SK-MEL-5 (cell line): ENCODE measurements around the gene CABLES2. TPM values are rescaled to one million over a fixed set of nuclear protein-coding genes. Genes with fewer than 3 reads are reported as not detected.

Source experiments
- DNase-seq: peaks from one replicate; pipeline ENCODE4 v3.0.0-alpha.2; 2016; ENCODE audit warnings: low read depth, low spot score
- in situ Hi-C: cut with HindIII; loops from 2 replicates; pipeline ENCODE4 v1.10.0; 2016; ENCODE audit warnings: low sequenced_read_pairs, high pct_unique_total_duplicates, low pct_unique_long_range_greater_than_20kb
- total RNA-seq: library from RNA; depleted of rRNA; stranded (reverse); fragments of >200 nt; shearing (Covaris generic); gene quantifications from 2 replicates; pipeline ENCODE4 v1.2.3, GENCODE V29; 2014

The CABLES2 gene
- total RNA-seq, 1 experiment from 2014 or later: 2.9 TPM

GRCh38 chr20:62398120-62398821 lies 8.8 kb downstream of the CABLES2 start:
- in situ Hi-C loops: no loop called here
- no peak for DNase-seq

DNA sequence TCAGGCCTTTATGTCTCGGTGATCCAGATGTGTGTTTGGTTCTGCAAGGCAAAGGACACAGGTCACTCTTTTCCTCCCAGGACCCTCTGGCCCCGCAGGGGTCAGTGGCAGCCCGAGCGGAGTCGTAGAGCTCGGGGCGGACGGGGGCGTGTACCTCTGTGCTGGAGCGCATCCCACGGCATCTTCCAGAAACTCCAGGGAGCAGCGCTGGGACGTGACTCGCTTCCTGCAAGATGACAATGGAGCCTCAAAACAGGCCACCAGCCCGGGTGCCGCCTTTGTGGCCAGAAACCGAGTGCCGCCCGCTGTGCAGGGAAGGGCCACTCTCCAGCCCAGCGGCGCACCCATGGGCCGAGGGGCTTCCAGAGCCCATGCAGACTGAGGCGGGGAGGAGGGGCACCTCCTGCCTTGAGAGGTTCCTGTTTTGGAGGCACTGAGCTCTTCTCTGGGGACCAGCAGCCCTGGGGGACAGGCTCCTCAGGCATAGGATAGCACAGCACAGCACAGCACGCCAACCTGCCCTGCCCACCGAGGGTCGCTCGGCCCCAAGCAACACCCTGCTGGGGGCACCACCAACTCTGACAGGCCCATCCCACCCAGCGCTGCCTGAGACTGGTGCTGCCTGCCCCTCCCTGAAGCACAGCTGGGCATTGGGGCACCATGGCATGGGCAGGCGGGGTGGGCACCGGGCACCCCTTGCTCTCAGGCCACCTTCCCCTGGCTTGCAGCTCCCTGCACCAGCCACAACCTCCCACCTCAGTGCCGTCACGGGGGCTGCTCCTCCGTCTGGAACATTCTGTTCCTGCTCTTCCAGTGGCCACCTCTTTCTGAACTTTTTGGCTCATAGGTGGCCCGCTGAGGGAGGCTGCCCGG lies 10.5 kb downstream of the CABLES2 start:
- in situ Hi-C loops: no loop called here
- no peak for DNase-seq

GRCh38 chr20:62395311-62396242 lies 11.5 kb downstream of the CABLES2 start:
- in situ Hi-C loops: no loop called here
- DNase-seq: peak; percentile 44

DNA sequence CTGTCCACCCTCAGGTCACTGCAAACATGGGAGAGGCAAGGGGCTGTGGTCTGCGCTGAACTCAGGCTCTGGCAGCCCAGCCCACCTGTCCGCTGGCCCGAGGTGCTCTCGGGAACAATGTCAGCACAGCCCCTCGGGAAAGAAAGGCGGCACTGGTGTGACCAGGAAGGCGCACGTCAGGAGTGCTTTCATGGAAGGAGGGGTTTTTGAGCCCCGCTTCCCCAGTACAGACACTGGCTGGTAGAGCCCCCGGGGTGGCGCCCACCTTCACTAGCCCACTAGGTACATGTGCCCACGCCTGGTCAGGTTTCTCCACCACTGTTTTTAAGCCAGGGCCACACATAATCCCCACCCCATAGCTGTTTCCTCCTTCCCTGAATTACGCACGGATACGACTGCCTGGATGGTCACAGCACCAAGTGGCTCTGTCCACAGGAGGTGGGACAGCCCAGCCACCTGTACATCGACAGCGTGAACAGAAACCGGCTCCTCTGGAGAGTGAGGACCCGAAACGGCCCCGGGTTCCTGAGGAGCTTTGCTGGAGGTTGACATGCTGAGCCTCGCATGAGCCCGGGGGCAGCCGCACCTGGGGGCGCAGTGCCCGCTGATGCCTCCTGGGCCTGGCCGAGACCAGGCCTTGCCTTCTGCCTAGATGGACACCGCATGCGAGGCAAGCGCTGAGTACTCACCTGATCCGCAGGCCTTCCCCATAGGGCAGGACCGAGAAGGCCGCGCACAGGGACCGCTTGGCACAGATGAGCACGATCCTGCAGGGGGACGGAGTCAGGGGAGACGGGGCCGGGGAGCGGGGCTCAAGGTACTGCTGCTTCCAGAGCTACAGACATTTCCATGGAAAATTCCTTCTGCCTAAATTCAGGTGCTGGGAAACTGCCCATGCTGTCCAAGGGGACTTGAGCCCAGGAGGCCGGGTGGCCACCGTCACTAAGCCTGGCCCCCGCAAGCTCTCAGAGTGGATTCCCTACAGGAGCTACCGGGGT lies 12.5 kb downstream of the CABLES2 start:
- in situ Hi-C loops: no loop called here

DNA sequence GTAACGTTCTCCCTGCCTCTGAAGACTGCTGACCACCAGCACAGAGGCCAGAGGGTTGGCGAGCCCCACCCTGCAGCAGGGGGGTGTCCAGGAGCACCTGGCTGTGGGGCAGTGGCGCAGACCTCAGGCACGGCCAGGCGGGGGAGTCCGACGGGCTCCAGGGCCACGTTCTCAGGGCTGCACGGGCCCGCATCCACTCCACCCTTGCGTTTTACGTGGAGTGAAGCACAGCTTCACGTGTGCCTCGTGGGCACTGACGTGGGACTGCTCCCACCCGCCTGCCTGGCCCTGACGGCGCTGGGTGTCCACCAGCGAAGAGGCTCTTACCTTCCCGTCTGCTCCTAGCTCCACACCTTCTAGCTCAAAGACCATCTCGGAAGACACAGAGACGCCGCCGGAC lies 13.3 kb downstream of the CABLES2 start:
- DNase-seq: no peak
- in situ Hi-C loops: no loop called here

More for the DNA sequence above, 12.5 kb downstream of the CABLES2 start:
- no peak for DNase-seq

DNA sequence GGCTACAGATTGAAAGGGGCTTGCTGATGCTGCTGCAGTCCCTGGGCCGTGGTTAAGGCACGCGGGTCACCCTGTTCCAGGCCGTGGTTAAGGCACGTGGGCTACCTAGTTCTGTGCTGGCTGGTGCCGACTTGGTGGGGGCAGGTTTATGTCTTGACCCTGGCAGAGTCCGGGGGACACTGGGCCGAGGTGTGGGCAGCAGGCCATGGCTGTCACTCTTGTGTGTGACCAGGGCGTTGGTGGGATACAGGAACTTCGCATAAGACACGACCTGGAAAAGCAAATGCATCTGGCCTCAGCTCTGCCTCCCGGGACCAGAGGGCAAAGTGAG lies 13.8 kb downstream of the CABLES2 start:
- in situ Hi-C loops: no loop called here
- DNase-seq: no peak

- no peak for DNase-seq
- in situ Hi-C loops: no loop called here
These were observed 14.3 kb downstream of the CABLES2 start for GRCh38 chr20:62392621-62393334.

- in situ Hi-C loops: no loop called here
These were observed 15.0 kb downstream of the CABLES2 start for GRCh38 chr20:62392077-62392418.

GRCh38 chr20:62391165-62392076 lies 15.7 kb downstream of the CABLES2 start:
- in situ Hi-C loops: no loop called here
- DNase-seq: no peak

More at GRCh38 chr20:62392077-62392418, 15.0 kb downstream of the CABLES2 start:
- DNase-seq: no peak

- DNase-seq: no peak
- in situ Hi-C loops: no loop called here
These were observed 16.5 kb downstream of the CABLES2 start for GRCh38 chr20:62390317-62391164.

DNA sequence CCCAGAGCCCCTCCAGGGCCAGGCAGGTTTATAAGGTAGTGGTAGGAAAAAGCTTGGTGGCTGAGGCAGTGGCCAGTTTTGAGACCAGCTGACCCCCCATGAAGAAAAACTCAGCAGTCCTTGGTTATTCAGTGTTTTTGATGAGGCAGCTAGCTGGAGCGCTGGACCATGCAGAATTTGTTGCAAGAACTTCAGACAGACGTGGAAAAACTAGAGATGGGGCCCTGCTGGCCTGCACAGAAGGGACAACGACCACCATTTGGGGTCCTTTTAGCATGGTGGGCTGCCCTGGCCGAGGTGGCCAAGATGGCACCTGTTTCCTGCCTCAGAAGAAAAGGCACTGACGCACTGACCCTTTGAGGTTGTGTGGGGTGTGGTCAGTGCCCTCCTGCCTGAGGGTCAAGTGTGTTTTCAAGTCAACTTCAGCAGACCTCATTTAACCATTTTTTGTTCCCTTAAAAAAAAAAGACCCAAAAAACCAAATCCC lies 17.4 kb downstream of the CABLES2 start:
- DNase-seq: no peak
- in situ Hi-C loops: no loop called here

GRCh38 chr20:62388839-62389600 lies 18.1 kb downstream of the CABLES2 start:
- DNase-seq: no peak
- in situ Hi-C loops: no loop called here

DNA sequence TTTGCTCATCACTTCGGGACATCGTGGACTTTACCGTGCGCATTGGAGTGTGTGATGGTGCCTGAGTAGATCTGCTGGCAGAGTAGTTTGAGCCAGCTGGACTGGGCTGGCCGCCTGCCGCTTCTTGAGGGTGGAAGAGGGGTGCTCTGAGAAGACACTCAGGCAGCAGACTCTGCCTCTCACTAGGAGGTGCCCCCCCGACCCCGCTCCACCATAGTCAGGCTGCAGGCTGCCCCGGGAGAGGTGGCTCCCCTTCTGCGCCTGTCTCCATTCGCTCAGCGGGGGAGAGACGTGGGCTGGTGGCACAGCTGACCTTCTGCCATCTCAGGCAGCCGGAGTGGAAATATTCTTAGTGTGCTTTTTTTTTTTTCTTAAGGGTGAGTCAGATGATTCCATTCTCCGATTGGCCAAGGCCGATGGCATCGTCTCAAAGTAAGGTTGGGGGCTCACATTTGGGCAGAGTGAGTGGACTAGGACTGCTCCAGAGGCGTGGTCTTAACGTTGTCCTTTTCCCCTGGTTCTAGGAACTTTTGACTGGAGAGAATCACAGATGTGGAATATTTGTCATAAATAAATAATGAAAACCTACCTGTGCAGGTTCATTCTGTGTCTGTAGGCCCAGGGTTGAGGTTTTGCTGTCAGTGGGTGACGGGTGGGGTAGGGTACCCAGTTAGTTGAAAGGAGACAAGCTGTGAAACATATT lies 19.0 kb downstream of the CABLES2 start:
- no peak for DNase-seq
- in situ Hi-C loops: no loop called here
